Measurements from ENCODE around the gene SPATA19. TPM values are rescaled to one million over a fixed set of nuclear protein-coding genes. Genes with fewer than 3 reads are reported as not detected.
A peak's percentile ranks its signal among the peaks of the same experiment; 100 is the strongest.
"Not testable (repeated sequence)": the region's sequence is repeated elsewhere in the genome, so short reads cannot be mapped to it uniquely, and the experiment has no call there.

SPATA19 gene
- total RNA-seq, 4 donors from 2014 or later: 0.94 TPM; not detected in 3

DNA sequence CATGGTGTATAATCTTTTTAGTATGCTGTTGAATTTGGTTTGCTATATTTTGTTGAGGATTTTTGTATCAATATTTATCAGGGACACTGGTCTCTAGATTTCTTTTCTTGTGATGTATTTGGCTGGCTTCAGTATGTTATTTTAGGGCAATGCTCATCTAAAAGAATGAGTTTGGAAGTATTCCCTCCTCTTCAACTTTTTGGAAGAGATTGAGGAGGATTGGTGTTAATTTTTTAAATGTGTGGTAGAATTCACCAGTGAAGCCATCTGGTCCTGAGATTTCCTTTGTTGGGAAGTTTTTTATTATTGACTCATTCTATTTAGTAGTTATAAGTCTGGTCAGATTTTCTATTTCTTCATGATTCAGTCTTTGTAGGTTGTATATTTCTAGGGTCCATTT, 22.1 kb upstream of the SPATA19 start:
- no peak for TF ChIP-seq POLR2A (IDR thresholded peaks at IDR 0.05)
- TF ChIP-seq, protein P1, sequence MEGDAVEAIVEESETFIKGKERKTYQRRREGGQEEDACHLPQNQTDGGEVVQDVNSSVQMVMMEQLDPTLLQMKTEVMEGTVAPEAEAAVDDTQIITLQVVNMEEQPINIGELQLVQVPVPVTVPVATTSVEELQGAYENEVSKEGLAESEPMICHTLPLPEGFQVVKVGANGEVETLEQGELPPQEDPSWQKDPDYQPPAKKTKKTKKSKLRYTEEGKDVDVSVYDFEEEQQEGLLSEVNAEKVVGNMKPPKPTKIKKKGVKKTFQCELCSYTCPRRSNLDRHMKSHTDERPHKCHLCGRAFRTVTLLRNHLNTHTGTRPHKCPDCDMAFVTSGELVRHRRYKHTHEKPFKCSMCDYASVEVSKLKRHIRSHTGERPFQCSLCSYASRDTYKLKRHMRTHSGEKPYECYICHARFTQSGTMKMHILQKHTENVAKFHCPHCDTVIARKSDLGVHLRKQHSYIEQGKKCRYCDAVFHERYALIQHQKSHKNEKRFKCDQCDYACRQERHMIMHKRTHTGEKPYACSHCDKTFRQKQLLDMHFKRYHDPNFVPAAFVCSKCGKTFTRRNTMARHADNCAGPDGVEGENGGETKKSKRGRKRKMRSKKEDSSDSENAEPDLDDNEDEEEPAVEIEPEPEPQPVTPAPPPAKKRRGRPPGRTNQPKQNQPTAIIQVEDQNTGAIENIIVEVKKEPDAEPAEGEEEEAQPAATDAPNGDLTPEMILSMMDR (IDR thresholded peaks at IDR 0.05): no peak
- no peak overlapping the region for H3K27ac ChIP-seq
- no peak overlapping the region for H3K4me3 ChIP-seq (replicated peaks in 1 of 3)
- no peaks in the 10 kb centered on the region for H3K9me3 ChIP-seq
- DNase-seq: no peak
- intact Hi-C loops (cut with DNase I): no loop called here
- H3K36me3 ChIP-seq: no peaks in the 10 kb centered on the region
- H3K4me1 ChIP-seq: no peaks in the 10 kb centered on the region
- H3K27me3 ChIP-seq: no peaks in the 10 kb centered on the region

DNA sequence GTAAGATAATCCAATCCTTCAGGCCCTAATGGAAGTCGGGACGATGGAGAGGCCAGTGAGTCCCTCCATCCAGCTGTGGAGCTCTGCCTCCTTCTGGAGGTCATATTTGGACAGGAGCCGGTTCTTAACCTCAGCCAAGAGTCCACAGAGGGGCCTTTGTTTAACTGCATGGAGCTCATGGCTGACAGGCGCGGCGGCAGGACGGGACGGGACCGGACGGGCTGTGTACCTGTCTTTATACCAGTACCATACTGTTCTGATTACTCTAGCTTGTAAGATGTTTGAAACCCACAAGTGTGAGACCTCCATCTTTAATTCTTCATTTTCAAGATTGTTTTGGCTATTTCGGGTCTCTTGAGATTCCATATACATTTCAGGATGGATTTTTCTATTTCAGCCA, 20.2 kb upstream of the SPATA19 start:
- TF ChIP-seq, protein P1 (IDR thresholded peaks at IDR 0.05): no peak
- no peak for TF ChIP-seq POLR2A (IDR thresholded peaks at IDR 0.05)
- Histone ChIP-seq H3K27me3 (no peaks in the 10 kb centered on the region), H3K9me3 (no peaks in the 10 kb centered on the region), H3K4me3 (replicated peaks in 1 of 3) (no peak overlapping the region), H3K4me1 (no peaks in the 10 kb centered on the region), H3K36me3 (no peaks in the 10 kb centered on the region), H3K27ac (no peak overlapping the region)
- WGBS, 2 donors: 95 to 96% methylated on average over 11 of the region's 11 CpGs
- DNase-seq: no peak
- intact Hi-C loops (cut with DNase I): no loop called here

DNA sequence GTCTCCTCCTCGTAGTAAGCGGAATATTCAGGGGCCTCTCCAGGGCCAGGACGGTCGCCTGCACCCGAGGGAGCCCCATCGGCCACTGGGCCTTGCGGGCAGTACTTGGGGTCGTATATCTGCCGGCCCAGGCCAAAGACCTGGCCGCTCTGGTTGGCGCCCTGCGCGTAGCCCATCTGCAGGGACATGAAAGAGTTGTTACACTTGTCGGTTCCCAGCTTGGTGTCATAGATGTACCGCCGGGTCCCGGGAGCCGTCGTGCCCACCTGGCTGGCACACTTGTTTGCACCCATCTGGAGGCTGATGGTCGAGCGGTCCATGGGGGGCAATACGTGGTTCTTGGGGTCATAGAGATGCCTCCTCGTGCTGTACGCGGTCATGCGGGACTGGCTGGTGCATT, 19.4 kb upstream of the SPATA19 start:
- Histone ChIP-seq H3K4me1 (no peaks in the 10 kb centered on the region), H3K4me3 (replicated peaks in 1 of 3) (no peak overlapping the region), H3K27me3 (no peaks in the 10 kb centered on the region), H3K27ac (no peak overlapping the region), H3K9me3 (no peaks in the 10 kb centered on the region), H3K36me3 (no peaks in the 10 kb centered on the region)
- intact Hi-C loops (cut with DNase I): no loop called here
- DNase-seq: no peak
- 92 to 95% methylated on average over 20 to 26 of the region's 26 CpGs for WGBS, 2 donors
- no peak for TF ChIP-seq POLR2A (IDR thresholded peaks at IDR 0.05)
- TF ChIP-seq, protein P1 (IDR thresholded peaks at IDR 0.05): no peak

DNA sequence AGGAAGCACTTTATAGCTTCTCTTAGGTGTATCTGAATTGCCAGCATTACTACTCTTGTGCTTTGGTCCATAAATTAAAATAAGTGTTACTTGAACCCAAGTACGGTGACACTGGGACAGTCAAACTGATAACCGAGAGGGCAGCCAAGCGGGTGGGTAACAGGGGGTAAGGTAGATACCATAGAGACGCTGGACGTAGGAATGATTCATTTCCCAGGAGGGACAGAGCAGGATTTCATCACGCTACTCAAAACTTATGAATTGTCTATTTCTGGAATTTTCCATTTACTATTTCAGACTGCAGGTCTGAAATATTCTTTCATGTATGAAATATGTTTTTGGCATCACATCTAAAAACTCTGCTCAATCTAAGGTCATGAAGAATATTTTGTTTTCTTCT, 14.8 kb upstream of the SPATA19 start:
- DNase-seq: no peak
- Histone ChIP-seq H3K36me3 (no peaks in the 10 kb centered on the region), H3K27ac (no peak overlapping the region), H3K4me1 (no peaks in the 10 kb centered on the region), H3K4me3 (replicated peaks in 1 of 3) (no peak overlapping the region), H3K9me3 (no peaks in the 10 kb centered on the region), H3K27me3 (no peaks in the 10 kb centered on the region)
- intact Hi-C loops (cut with DNase I): no loop called here
- TF ChIP-seq POLR2A (IDR thresholded peaks at IDR 0.05): no peak
- TF ChIP-seq, protein P1 (IDR thresholded peaks at IDR 0.05): no peak
- WGBS, 2 donors: 81 to 83% methylated on average over 6 of the region's 6 CpGs

DNA sequence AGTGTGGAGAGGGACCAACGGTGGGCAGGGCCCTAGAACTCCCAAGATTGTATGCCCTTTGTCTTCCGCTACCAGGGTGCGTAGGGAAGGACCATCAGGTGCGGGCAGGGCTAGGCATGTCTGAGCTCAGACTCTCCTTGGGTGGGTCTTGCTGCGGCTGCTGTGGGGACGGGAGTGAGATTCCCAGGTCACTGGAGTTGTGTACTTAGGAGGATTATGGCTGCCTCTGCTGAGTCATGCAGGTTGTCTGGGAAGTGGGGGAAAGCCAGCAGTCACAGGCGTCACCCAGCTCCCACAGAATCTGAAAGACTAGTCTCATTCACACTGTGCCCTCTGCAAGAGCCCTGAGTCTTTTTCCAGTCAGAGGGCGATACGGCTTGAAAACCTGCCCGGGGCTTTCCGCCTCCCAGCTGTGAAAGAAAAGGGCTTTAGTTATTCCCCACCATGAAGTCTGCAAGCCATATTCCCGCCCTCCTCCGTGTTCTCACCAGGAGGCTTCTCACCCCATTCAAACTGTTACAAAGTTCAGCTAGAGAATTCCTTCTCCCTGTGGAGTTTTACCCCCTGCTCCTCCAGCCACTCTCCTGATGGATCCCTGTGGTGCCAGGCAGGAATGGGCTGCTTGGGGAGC, 9.1 kb upstream of the SPATA19 start:
- DNase-seq; intact Hi-C loops (cut with DNase I); H3K27me3 ChIP-seq; H3K27ac ChIP-seq; H3K4me1 ChIP-seq; H3K9me3 ChIP-seq; H3K36me3 ChIP-seq; H3K4me3 ChIP-seq (replicated peaks in 1 of 3): not testable (repeated sequence)
- WGBS, 2 donors: 45 to 52% methylated on average over 12 to 13 of the region's 13 CpGs

DNA sequence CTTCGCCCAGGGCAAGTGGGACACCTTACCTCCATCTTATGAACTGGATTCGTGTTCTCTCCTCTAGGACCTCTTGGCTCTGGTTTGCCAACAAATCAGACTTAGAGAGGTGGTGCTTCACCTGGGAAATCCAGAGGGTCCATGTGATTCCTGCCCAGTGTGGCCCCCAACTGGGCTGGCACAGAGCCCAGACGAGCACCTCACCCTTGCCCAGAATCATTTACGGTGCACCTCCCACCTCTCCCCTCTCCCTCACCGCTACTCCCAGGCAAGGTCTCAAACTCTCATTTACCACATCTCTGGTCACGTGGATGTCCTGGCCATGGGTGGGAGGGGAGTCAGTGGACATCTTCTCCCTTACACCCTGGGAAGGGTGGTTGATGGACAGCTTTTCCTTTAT, 1.1 kb downstream of the SPATA19 start:
- Histone ChIP-seq H3K27me3 (no peaks in the 10 kb centered on the region), H3K4me1 (peaks cover 10 to 16% of the 10 kb centered on the region in 2 donors), H3K36me3 (no peaks in the 10 kb centered on the region), H3K27ac (no peak overlapping the region), H3K9me3 (no peaks in the 10 kb centered on the region), H3K4me3 (replicated peaks in 1 of 3) (no peak overlapping the region)
- TF ChIP-seq, protein P1 (IDR thresholded peaks at IDR 0.05): no peak
- no peak for TF ChIP-seq POLR2A (IDR thresholded peaks at IDR 0.05)
- peak; percentile 21 to 33 for DNase-seq
- 31 to 34% methylated on average over 6 of the region's 6 CpGs for WGBS, 2 donors
- intact Hi-C loops (cut with DNase I): no loop called here
